IPS DF 19.7 (cell line): ENCODE measurements around the gene ROBO3.

Experiments used
- DNase-seq: peaks from one replicate; pipeline ENCODE4 v3.0.0-alpha.2; 2013; ENCODE audit warnings: low read depth, low spot score

ROBO3 gene

DNA sequence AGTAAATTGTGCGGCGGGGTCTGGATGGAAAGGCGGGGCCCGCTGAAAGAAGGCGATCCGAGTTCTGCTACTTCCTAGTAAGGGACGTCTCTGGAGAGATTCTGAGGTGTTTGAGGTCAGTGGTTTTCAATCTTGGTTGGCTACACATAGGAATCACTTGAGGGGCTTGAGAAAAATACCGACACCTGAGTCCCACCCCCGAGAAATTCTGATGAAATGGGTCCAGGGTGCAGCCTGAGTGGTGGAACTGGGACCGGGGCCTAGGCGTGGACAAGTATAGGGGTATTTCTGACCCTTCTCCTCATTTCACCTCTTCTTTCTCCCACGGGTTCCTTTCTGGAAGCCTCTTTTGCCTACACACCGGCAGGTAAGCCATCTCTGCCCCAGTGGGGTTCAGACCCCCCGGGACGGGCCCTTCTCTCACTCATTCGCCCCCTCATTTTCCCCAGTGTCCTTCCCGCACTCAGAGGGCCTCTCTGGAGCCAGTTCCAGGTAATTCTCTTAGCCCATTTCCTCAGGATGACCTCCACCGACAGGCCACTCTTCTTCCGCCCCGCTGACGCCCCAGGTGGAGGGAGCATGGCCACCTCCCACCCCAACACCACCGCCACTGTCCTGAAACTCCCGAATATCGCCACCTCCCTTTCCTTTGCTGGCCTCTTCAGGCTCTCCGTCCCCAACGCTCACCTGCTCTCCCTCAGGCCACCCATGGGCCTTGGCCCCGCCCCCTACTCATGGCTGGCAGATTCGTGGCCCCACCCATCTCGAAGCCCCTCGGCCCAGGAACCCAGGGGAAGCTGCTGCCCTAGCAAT lies 11.8 kb downstream of the ROBO3 start:
- no peak for DNase-seq

- no peak for DNase-seq
Measured at GRCh38 chr11:124877631-124877909, 12.3 kb downstream of the ROBO3 start.

DNA sequence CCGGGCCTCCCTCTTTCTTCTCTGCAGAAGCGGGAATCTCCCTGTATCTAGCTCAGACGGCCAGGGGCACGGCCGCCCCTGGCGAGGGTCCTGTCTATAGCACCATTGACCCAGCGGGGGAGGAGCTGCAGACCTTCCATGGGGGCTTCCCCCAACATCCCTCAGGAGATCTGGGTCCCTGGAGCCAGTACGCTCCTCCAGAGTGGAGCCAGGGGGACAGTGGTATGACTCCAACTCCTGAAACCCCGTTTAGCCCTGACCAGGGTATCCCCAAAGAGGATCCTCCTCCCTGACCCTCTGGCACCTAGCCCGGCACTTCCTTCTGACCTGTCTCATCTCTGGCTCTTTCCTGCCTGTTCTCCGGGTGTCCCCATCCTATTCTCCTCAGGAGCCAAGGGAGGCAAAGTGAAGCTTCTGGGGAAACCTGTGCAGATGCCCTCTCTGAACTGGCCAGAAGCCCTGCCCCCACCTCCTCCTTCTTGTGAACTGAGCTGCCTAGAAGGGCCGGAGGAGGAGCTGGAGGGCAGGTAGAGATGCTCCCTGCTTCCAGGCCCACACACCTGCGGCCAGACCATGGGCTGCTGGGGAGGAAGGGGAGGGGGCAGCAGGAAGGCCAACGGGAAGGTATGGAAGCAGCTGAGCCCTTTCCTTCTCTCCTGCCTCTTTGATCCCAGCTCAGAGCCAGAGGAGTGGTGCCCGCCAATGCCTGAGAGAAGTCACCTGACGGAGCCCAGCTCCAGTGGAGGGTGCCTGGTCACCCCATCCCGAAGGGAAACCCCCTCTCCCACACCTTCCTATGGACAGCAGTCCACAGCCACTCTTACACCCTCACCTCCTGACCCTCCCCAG lies 12.9 kb downstream of the ROBO3 start:
- DNase-seq: no peak

DNA sequence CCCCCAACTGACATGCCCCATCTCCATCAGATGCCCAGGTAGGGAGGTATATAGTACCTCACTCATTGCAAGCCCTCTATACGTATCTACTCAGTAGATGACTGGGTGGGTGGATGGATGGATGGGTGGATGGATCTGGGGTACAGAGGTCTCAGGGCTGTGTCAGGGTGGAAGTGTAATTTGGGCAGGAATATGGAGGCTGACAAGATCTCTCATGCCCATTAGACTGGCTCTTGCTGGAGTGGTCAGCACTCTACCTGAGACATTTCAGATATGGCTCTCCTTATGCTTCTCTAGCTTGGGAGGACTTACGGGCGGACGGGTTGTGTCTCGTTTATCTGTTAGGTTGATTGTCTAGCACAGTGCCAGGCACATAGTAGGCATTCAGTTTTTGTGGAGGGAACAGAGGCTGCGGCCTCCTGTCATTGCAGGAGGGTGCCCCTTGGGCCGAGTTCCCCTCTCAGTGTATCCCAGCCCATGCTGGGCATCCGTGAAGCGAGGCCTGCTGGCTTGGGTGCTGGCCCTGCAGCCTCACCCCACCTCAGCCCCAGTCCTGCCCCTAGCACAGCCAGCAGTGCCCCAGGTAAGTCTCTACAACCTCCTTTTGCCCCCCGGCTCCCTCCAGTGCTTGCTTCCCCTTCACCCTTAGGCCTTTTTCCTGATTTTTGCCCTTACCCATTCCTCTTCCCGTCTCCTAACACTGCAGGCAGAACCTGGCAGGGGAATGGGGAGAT lies 13.7 kb downstream of the ROBO3 start:
- DNase-seq: no peak

GRCh38 chr11:124879493-124880289 lies 14.5 kb downstream of the ROBO3 start:
- DNase-seq: no peak

GRCh38 chr11:124880290-124880611 lies 15.0 kb downstream of the ROBO3 start:
- DNase-seq: no peak

GRCh38 chr11:124880958-124881357 lies 15.7 kb downstream of the ROBO3 start:
- DNase-seq: no peak

GRCh38 chr11:124882339-124883071 lies 17.3 kb downstream of the ROBO3 start:
- DNase-seq: no peak

- DNase-seq: no peak
Measured at GRCh38 chr11:124884340-124884739, 19.1 kb downstream of the ROBO3 start.

DNA sequence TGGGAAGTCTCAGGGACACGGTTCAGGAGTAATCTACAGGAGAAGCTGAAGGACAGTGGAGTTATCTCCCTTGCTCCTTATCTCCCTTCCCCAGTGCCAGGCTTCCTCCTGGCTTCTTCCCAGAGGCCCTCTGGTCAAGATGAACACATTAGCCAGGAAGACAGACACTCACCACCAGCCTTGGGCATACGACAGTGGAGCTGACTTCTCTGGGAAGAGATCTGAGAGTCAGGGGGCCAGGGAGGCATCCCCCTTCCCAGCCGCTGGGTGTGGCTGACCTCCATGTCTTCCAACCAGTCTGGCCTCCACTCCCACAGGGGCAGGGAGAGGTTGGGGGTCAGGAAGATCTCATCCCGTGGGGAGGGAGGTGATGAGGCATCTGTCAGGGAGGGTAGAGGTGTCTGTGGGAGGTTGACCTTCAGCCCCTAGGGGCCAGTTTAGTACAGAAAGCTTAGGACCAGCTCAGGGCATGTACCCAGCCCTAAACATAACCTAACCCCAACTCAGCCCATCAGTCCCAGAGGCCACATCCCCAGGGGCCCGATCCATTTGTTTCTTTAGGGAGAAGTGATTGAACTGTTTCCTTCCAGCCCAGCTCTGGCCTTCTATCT lies 19.7 kb downstream of the ROBO3 start:
- no peak for DNase-seq

DNA sequence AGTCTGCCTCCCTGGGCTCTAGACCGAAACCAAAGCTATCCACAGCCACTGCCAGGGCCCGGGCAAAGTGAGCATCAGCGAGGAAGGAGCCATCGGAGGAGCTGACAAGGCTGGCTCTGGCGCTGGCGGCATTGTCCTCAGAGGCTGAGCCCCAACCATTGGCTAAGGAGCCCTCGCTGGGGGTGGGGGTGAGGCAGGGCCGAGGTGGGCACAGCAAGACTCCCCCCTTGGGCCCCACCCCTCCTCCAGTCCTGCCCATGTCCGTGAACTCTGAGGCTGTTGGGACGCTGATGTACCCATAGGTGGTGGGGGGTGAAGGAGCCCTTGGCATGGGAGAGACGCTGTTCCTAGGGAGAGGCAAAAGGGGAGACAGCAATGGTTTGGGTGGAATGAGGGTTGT lies 21.2 kb downstream of the ROBO3 start:
- no peak for DNase-seq

DNA sequence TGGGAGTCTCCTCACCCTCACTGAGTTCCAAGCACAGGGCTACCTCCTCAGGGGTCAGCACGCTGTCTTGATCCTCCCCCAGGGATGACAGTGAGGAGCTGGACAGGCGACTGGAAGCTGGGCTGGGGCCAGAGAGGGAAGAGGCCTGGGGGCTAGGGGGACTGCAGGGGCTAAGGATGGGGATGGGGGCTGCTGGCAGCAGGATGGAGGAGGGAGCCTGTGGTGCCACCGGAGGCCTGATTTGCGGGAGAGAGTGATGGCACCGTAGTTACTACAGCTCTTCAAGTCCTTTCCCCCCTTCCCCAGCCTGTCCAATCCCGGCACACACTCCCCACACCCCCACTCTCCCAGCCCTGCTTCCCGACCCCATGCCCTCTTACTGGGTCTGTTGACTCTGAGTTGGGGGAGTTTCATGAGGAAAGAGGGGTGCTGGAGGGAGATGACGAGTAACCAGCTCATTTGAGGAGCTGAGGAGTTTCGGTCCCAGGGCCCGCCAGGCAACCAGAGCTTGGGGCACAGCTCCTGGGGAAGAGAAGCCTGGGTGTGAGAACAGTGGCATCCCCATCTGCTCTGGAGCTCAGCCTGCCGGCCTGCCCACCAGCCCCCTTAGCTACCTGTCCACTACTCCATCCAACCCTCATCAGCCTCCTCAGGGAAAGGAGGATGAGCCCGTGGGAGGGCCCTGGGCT lies 21.9 kb downstream of the ROBO3 start:
- no peak for DNase-seq

DNA sequence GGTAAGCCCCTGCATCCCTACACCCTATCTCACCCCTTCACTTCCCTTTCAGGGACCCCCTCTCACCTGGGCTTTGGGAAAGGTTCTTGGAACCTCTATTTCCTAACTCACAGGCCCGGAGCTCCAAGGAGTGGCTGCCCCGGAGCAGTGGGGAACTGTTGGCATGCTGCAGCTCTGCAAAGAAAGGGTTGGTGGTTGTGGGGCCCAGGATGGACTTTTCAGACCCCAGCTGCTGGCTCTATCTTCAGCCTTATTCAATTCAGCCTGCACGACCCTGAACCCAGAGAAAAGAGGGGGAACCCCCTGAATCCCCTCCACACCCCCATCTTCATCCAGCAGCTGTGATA lies 22.4 kb downstream of the ROBO3 start:
- no peak for DNase-seq

- no peak for DNase-seq
Measured at GRCh38 chr11:124889191-124890091, 24.2 kb downstream of the ROBO3 start.

- DNase-seq: no peak
Measured at GRCh38 chr11:124890151-124890550, 24.9 kb downstream of the ROBO3 start.

DNA sequence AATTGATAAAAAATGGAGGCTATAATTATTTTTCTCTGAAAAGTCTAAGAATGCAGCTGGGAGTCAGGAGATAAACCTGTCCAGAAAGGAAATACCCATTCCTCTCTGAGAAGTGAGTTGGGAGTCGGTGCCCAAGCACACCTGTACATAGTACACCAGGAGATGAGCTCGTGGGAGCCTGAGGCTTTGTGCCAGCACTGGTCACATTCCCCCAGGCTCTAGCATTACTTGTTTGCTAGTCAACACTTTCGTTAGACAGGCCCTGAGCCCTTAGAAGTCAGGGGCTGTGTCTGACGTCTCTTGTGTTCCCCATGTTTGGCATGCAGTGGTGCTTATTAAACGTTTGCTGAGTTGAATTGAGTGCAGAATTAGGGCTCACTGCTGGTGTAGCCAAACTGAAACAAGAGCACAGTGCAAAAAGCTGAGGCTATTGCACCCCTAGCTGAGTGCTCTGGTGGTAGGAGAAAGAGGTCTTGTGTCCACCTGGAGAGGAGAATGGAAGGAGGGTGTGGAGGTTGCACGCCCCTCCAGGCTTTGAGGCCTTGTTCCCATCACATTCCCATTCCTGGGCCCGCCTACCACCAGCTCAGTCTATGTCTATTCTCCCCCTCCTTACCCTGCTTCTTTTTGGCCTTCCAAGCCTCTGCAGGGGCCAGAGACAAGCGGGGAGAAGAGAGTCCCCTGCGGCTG lies 25.6 kb downstream of the ROBO3 start:
- no peak for DNase-seq

DNA sequence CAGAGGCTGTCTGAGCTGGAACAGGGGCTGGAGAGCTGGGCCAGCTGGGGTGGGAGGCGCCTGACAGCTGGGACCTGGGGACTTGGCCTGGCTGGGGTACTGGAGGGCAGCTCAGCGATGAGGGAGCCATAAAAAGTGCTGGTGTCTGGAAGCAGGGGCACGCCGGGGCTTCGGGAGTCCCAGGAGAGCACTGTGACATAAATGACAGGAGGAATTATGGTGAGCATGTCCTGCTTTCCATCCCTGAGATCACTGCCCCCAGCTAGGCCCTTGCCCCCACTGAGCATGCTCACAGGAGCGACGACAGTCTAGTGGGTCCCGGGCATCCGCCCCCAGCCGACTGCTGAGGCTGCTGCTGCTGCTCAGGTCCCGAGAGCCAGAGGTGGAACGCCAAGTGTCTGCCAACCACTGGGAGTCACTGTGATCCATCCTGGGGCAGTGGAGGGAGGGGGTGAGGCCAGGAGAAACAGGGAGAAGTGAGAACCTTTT lies 26.2 kb downstream of the ROBO3 start:
- DNase-seq: no peak

- no peak for DNase-seq
Measured at GRCh38 chr11:124892146-124892545, 26.9 kb downstream of the ROBO3 start.
